GM19351 (cell line): ENCODE results near the gene GALNT9.
"Not testable (repeated sequence)": the region's sequence is repeated elsewhere in the genome, so short reads cannot be mapped to it uniquely, and the experiment has no call there.

Experiments used
- ATAC-seq: cut with Tn5 transposase; IDR thresholded peaks from one replicate; pipeline ENCODE4 v1.9.1; 2021; ENCODE audit warnings: mild to moderate bottlenecking, moderate library complexity; ENCODE audit not compliant: unreplicated experiment

Gene GALNT9

GRCh38 chr12:132238488-132238854 lies 90.9 kb downstream of the GALNT9 start:
- no peak for ATAC-seq

GRCh38 chr12:132237772-132238487 lies 91.5 kb downstream of the GALNT9 start:
- ATAC-seq, result no peak

- no peak for ATAC-seq
These were observed 92.2 kb downstream of the GALNT9 start for GRCh38 chr12:132236930-132237771.

- ATAC-seq, result no peak
These were observed 93.1 kb downstream of the GALNT9 start for GRCh38 chr12:132236129-132236929.

- ATAC-seq, result no peak
These were observed 94.1 kb downstream of the GALNT9 start for GRCh38 chr12:132235116-132235820.

GRCh38 chr12:132230381-132230780 lies 99.0 kb downstream of the GALNT9 start:
- no peak for ATAC-seq

GRCh38 chr12:132229926-132230325 lies 99.5 kb downstream of the GALNT9 start:
- no peak for ATAC-seq

GRCh38 chr12:132229193-132229760 lies 100.1 kb downstream of the GALNT9 start:
- no peak for ATAC-seq

GRCh38 chr12:132228476-132229192 lies 100.8 kb downstream of the GALNT9 start:
- ATAC-seq, result no peak

- ATAC-seq, result no peak
These were observed 101.5 kb downstream of the GALNT9 start for GRCh38 chr12:132227782-132228475.

- ATAC-seq, result no peak
These were observed 102.3 kb downstream of the GALNT9 start for GRCh38 chr12:132227118-132227517.

- no peak for ATAC-seq
These were observed 102.8 kb downstream of the GALNT9 start for GRCh38 chr12:132226604-132227003.

GRCh38 chr12:132225214-132225613 lies 104.2 kb downstream of the GALNT9 start:
- no peak for ATAC-seq

- no peak for ATAC-seq
These were observed 104.9 kb downstream of the GALNT9 start for GRCh38 chr12:132224484-132224883.

- ATAC-seq, result no peak
These were observed 106.6 kb downstream of the GALNT9 start for GRCh38 chr12:132222808-132223173.

- ATAC-seq, result no peak
These were observed 107.1 kb downstream of the GALNT9 start for GRCh38 chr12:132222096-132222807.

GRCh38 chr12:132219761-132220160 lies 109.6 kb downstream of the GALNT9 start:
- ATAC-seq, result not testable (repeated sequence)

- no peak for ATAC-seq
These were observed 110.1 kb downstream of the GALNT9 start for GRCh38 chr12:132219323-132219722.

GRCh38 chr12:132218915-132219314 lies 110.5 kb downstream of the GALNT9 start:
- ATAC-seq, result no peak
